ENCODE measurements around the gene GNLY.

GRCh38 chr2:85735691-85736090 is 41.5 kb downstream of the GNLY start:
- TF ChIP-seq POLR2A (IDR thresholded peaks at IDR 0.05; ENCODE audit: low read length), result no peak
- no peak for TF ChIP-seq GATA1 (IDR thresholded peaks at IDR 0.05; ENCODE audit: low read depth, low read length)

Data from erythroblast (primary cell).